Skin of body (tissue), 2 donors: Measurements from ENCODE around the gene PHACTR1. TPM values are rescaled to one million over a fixed set of nuclear protein-coding genes. Genes with fewer than 3 reads are reported as not detected.
A peak's percentile ranks its signal among the peaks of the same experiment; 100 is the strongest.
"Not testable (repeated sequence)": the region's sequence is repeated elsewhere in the genome, so short reads cannot be mapped to it uniquely, and the experiment has no call there.

Experiments
- DNase-seq: peaks from one replicate; lab custom pipeline; 2025; lab: John Stamatoyannopoulos, UW
- total RNA-seq: library from RNA; depleted of rRNA; stranded (reverse); fragments of >200 nt; gene quantifications from one replicate; pipeline ENCODE4 v1.2.3, GENCODE V29; 2014

PHACTR1 gene
- total RNA-seq, 1 donor from 2014 or later: 12.7 TPM

DNA sequence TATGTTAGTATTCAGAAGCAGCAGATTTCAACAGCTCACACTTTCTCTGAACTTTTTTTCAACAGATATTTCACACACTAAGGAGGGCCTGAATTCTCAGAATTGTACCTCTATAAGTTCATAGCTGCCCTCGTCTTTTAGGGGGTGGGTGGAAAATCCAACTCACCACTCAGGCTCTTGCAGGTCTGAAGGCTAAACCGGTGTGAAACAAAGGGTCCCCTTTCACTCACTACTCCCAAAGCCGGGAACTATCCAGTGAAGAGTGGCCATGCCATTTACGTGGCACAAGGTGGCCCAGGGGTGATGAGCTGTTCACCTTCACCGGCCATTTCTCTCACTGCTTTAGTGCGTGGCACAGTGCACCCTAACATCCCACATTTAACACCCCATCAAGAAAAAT lies 587.5 kb downstream of the PHACTR1 start:
- DNase-seq: no peak

DNA sequence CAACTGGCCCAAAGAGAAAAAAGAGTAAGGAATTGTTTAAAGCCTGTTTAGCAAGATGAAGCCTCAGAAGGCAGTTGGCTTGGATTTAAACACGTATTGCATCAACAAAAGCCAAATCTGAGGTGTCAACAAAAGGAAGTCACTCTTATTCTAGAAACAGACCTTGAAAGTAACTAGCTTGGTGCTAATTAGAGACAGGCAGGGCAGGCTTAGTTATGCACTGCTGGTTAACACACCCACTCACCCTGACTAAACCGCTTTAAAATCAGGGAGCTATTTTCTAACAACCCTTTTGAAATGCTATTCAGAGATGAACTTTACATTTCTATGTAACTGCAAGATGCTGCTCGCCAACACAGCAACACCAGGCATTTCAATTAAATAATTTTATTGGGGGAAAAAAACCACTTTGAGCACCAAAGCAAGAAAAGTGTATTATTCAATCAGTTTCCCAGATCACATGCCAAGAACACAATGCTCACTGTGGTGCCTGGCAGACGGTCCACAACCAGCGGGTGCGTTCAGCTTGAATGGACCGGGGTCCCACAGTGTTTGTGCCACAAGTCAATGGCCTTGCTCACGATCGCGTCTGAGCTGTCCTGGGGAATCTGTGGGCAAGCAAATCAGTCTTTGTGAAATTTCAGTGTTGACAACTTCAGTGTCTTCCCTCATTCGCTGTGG lies 588.2 kb downstream of the PHACTR1 start:
- DNase-seq: no peak

DNA sequence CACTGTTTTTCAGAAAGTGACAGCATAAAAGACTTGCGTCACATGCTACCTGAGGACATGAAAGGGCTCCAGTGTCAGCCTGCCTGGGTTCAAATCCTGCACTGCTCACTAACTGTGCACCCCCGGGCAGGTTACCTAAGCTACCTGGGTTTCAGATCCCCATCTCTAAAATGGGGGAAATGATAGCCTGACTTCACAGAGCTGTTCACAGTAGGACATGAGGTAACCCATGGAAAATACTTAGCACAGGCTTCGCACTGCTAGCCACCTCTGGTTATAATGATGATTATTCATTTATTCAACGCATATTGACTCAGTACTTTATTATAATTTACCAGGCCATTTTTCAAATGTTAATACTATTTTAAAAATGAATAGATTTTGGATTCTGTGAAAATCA lies 588.7 kb downstream of the PHACTR1 start:
- no peak for DNase-seq

DNA sequence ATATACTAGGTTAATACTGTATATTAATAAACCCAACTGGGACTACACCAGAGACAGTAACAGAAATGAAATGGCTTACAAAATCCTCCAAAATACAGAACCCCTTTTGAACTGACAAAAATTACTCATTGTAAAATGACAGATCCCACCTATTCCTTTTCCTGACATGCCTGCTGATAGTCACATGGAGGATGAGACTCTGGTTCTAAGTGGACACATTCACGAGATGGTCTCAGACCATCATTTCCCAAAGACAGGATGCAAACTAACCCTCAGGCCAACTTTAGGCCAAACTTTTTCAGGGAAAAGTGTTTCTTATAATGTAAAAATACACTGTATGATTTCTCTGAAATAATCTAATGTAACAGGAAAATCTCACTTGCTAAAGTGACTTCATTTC lies 589.2 kb downstream of the PHACTR1 start:
- no peak for DNase-seq

DNA sequence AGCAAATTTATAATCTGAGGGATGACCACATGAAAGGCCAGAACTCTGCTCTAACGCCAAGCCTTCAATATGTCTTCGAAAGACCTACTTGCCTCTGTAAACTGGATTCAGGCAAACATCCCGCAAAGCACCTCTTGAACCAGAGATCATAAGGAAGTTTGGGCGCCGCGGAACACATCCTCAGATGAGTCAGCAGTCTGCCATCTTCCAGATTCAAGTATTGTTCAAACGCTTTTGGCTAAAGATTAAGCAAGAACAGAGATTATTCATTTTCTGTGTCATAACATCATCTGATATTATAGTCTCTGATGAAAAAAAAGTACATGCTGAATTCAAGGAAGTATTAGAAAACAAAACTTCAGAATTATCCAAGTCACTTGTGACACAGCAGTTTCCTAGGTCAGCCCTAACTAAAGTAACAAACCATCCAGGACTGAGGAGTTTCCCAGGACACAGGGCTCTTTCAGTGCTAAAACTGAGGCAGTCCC lies 591.0 kb downstream of the PHACTR1 start:
- no peak for DNase-seq

DNA sequence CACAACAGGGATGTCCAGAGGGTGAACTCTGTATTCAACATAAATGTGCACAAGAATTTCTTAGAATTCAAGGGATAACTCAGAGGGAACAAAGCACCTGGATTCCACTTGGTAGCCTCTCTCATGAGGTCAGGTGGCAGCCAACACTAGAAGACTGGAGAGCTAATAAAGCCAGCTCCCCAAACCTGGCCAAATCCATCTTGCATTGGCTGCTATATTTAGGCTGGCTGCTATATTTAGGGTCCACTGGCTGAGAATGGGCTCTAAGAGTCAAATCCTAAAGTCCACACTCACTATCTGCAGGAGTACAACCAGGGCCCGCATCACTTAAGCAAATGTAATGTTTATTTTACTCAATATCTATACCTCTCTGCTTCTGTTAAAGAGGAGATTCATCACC lies 591.8 kb downstream of the PHACTR1 start:
- DNase-seq: no peak

DNA sequence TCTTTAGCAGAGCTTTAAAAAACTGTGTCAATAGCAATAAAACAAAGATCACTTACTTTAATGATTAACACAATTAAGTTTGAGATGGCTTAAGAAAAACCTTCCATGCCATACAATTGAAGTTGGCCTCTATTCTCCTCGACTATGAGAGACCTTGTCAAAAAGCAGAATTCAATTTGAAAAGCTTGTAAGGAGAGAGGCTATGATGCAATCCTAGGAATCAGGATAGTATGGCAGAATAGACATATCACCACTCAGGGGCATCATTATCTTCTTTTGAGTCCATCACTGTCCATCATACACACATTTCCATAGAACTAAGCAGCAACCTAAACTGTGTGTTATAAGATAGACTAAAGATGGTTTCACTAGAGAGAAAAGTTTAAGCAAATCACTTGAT lies 594.6 kb downstream of the PHACTR1 start:
- no peak for DNase-seq

DNA sequence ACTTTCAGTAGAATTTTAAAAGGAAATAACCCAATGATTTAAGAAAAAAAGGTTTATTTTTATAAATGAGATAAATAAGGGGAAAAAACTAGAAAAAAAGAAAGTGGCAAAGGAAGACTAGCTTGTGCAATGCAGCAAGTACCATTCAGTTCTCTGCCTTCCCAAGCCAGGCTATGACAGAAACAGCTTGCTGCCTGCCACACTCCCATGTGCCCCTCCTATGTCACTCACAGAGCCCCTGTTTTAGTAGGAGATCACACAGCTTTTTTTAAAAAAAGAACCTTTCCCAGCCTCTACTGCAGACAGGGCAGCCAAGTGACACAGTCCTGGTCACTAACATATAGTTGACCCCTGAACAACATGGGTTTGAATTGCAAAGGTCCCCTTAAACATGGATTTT lies 598.2 kb downstream of the PHACTR1 start:
- DNase-seq: no peak

DNA sequence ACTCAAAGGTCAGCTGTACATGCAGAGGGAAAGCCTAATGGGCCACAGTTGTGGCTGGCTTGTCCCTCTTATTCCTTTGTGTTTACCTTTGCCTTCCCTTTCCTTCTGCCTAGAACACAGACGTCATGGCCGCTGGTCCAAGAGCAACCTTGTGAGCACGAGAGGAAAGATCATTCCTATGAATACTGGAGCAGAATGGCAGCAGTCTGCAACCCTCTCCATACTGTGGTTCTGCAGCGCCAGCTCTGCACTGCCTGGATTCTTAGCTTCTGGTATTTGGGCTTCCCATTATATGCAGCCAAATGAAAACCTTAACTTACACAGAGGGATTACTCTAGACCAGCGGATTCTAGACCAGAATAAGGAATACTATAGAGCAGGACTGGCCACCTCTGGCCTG lies 599.3 kb downstream of the PHACTR1 start:
- DNase-seq: no peak

DNA sequence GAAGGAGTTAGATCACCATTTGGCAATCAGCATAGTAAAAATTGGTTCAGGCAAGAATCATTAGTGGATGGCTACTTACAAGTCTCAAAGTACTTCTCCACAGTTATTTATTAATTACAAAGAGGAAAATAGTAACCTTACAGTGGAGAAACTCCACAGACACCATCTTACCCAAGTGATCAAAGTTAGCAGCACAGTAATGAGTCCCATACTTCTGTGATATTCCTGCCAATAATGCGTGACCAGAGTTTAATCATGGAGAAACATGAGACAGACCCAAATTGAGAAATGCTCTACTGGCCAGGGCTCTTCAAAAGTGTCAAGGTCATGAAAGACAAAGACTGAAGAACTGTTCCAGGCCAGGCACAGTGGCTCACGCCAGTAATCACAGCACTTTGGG lies 602.3 kb downstream of the PHACTR1 start:
- no peak for DNase-seq

DNA sequence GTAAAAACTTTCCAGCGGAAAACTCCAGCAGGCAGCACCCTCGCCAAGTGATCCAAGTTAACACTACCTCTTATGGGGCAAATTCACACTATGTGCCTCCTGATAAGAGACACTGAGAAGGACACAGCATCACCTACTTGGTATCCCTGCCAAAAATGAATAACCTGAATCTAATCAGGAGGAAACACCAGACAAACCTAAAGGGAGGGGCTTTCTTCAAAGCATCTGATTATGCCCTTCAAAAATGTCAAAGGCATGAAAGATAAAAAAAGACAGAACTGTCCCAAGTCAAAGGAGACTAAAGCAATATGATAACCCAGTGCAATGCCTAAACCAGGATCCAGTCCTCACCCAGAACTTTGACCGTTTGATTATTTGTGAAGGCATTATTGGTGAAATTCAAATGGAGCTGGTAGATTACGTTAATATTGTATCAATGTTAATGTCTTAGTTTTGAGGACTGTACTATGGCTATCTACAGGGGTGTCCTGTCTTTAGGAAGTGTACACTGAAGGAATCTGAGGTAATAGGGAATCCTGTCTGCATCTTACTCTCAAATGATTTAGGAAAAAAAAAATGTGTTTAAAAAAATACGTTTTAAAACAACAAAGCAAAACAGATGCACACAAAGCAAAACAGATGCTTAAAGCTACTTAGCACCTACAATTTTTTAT lies 603.5 kb downstream of the PHACTR1 start:
- DNase-seq: no peak

DNA sequence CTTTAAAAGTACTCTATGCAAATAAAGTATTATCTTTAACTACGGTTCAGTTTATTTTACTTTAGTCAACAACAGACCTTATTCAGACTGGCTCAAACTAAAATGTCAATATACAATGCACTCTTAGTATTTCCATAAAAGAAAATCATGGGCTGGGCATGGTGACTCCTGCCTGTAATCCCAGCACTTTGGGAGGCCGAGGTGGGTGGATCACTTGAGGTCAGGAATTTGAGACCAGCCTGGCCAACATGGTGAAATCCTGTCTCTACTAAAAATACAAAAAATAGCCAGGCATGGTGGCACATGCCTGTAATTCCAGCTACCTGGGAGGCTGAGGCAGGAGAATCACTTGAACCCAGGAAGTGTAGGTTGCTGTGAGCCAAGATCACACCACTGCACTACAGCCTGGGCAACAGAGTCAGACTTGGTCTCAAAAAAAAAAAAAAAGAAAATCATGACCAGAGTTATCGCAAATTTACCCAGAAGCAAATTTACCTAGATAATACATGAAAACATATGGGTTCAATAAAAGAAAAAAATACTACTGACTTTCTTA lies 609.5 kb downstream of the PHACTR1 start:
- DNase-seq: not testable (repeated sequence)

DNA sequence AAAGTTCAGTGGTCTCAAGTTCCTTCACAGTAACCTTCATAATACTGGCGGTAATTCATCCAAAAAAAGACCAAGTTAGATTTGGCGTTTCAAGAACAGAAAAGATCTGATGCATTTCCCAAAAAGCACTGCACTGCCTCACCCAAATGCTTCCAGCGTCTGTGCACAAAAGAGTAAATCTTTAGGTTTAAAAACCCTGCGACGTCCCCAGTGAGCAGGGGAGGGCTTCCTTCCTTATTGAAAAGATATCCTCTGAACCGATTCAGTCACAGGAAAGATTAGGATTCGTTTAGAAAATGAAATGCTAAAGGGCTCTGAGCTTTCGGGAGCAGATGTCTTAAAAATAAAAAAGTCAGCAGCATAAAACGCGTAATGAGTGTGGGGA lies 611.1 kb downstream of the PHACTR1 start:
- no peak for DNase-seq

DNA sequence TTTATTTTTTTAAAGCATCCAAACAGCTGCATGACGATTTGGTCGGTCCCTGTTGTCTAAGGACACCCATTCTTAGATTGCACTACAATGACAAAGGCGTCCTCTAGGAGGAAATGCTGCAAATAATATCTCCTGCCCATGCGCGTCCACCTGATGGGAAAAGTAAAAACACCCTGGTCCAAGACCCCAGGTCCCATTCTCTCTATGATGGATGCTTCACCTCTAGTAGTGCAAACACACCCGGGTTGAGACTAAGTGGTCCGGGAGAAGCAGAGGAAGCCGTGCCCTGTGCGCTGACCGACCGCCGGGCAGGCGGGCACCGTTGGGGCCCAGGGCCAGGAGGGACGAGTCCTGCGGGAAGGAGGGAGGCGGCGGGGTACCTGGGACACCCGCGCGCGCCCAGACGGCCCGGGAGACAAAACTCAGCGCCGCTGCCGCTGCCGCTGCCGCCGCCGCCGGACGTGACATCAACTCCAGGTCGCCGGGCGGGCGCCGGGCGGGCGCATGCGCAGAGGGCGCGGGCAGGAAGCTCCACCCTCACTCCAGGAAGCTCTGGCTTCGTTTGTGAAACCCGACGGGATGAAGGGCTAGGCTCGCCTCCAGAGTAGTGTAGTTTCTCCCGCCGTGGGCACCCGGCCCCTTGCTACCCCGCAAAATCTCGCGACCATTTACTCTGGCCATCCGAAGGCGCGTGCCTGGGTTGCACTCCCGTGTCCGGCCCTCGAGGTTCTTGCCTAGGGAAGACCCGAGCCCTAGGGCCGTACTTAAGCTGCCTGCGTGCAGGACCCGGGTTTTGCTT lies 611.7 kb downstream of the PHACTR1 start, which contains the start of gene TBC1D7:
TBC1D7 (minus strand) TSS at position 462 of the 799 bp plus-strand sequence. CDS start 1,639 bp downstream, outside the sequence.
- peak; percentile 83 for DNase-seq

DNA sequence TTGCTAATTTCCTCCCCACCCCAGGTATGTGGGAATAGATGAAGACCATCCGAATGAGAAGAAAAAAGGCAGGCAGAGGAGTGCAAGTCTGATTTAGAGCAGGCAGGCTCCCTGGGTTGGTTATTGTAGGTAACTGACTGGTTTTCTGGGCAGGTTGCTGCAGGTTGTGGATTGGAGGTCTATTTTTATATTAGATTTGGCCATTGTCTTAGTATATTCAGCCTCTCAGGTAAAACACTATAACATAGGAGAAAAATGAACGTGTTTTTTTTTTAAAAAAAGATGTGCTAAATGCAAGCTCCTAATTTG lies 612.3 kb downstream of the PHACTR1 start:
- no peak for DNase-seq

DNA sequence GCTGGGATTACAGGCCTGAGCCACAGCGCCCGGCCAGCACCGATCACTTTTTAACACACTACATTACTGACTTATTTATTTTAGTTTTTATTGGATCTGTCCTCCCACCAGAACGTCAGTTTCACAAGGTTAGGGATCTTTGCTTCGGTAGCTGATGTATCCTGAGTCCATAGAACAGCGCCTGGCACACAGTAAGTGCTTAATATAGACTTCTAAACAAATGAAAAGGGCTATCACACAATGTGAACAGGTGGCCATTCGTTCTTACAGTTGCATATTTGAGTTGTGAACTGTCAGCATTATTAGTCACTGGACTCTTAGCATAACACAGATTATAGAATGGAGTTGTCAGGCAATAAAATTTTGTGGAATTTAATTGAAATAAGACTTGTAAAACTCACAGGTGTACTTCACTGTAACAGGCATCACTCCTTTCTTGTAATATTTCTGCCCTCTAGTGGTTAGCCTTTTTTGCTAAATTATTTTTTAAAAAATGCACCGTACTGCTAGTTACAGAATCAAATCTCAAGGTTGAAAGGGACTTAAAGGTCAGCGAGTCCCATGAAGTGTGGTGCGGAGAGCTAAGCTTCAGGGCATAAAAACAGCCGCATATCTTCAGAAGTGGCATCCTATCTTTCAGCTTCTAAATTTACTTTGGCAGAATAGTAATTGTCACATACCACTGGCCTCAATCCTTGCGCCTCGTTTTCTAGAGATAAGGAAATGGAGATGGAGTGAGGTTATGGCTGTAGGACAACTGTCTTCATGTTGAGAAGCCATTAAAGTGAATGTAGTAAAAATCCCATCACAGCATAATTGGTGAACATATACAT lies 615.2 kb downstream of the PHACTR1 start:
- no peak for DNase-seq

DNA sequence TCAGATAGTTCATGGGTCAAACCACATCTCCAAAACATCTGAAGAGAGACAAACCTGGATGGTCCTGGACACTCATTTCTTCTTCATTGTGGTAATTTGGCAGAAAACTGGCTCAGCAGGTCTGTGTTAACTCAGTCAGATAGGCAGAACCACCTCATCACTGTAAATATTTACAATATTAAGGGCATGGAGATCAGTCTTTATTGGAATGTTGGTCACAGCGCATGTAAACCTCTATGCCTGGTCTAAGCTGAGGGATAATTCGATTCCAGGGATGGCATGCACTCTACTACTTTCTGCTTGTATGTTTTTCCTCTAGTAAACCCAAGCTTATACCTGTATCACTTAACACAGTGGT lies 615.8 kb downstream of the PHACTR1 start:
- no peak for DNase-seq

DNA sequence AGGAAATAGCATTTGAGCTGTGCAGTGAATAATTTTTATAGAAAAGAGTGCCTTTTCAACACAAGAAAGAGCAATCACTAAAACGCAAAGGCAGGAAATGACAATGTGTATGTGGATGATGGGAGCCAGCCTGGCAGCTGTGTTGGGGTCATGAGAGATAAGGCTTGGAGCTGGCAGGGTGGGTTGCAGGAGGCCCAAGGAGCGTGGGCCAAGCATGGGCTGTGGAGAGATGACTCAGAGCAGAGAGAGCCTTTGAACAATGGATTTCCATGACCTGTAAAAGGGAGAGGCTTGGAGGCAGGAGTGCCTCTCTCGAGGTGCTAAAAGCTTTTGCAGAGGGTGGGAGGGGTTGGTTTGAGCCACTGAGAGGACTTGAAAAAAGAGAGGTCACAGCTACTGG lies 618.4 kb downstream of the PHACTR1 start:
- DNase-seq: no peak

DNA sequence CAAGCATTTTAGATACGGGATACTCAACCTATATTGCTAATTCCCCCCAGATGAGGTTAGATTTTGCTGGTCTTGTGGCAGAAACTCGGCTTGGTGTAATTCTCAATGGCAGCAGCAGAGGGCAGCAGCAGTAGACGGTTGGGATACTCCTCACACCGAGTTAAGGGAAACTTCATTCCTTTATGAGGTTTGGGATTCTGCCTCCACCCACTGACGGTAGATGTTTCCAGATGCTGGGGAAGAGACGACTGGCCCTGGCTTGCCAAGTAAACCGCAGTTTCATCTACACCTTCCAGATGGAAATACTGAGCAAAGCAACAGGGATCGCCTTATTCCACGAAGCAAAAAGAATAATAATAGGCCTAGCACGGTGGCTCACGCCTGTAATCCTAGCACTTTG lies 620.0 kb downstream of the PHACTR1 start:
- DNase-seq: peak; percentile 95

DNA sequence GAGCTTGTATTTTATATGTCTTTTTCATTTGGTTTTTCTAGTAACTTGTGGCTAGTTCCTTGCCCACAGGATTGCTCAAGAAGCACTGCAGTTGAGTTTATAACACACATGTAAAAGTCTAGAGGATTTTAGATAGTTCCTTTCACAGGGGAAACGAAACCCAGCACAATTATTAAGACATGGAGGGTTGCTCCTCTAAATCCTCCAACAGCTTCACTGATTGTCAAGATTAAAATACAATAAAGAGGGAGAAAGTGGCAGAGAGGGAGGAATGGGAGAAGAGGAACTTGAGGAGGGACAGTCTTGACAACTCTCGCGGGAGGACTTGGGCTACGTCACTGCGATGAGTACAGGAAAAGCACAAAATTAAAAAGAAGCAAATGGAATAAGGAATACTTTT lies 621.5 kb downstream of the PHACTR1 start:
- no peak for DNase-seq
